ENCODE results near the gene IQSEC3. TPM values are rescaled to one million over a fixed set of nuclear protein-coding genes. Genes with fewer than 3 reads are reported as not detected.
A peak's percentile ranks its signal among the peaks of the same experiment; 100 is the strongest.

Gene IQSEC3
- total RNA-seq, 2 donors from 2014 or later: 0.05 to 0.39 TPM

GRCh38 chr12:220491-220890 lies 153.9 kb downstream of the IQSEC3 start:
- H3K9me3 Mint-ChIP-seq: no peaks in the 10 kb centered on the region
- no peak overlapping the region for H3K4me3 Mint-ChIP-seq
- peaks cover 10% of the 10 kb centered on the region for H3K27me3 Mint-ChIP-seq
- no peak for ATAC-seq (replicated peaks)
- no peaks in the 10 kb centered on the region for H3K36me3 Mint-ChIP-seq (ENCODE audit: low read depth)
- H3K27ac Mint-ChIP-seq: no peak overlapping the region
- H3K4me1 Mint-ChIP-seq: no peaks in the 10 kb centered on the region

GRCh38 chr12:220946-221550 lies 154.5 kb downstream of the IQSEC3 start:
- Mint-ChIP-seq H3K4me3 (no peak overlapping the region), H3K27me3 (peaks cover 10% of the 10 kb centered on the region), H3K36me3 (ENCODE audit: low read depth) (no peaks in the 10 kb centered on the region), H3K27ac (no peak overlapping the region), H3K9me3 (no peaks in the 10 kb centered on the region), H3K4me1 (no peaks in the 10 kb centered on the region)
- no peak for ATAC-seq (replicated peaks)

DNA sequence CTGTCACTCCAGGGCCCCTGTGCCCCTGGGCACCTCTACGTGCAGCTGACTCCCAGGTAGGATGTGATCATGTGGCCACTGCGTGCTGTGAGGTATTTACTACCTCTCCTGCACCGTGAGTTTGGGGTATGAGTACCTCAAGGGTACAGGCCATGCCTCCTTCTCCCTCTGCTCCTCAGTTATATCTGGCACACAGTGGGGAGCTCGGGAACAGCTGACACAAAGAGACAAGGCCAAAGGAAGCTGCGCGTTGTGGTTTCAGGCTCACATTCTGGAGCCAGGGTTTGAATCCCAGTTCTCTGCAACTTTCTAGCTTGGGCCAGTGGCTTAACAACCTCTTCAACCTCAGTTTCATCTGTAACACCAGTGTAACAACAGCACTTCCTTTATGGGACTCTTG lies 155.2 kb downstream of the IQSEC3 start:
- no peak for ATAC-seq (replicated peaks)

DNA sequence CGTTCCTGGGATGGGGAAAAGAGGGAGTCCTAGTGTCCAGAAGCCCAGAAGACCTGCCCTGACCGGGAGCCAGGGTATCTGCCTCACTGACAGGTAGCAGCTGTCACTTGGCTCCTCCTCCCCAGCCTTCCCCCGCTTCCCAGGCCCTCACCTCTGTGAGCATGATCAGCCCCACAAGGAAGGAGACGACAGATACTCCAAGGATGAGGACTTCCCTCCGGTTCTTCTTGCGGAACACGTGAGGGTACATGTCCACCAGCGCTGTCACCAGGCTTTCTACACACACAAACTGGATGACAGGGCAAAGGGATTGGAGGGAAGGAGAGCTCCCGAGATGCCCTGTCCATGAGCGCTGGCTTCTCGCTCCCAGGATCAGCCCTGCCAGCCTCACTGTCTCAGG lies 157.3 kb downstream of the IQSEC3 start:
- Mint-ChIP-seq H3K27me3 (peaks cover 13% of the 10 kb centered on the region), H3K4me1 (no peaks in the 10 kb centered on the region), H3K4me3 (no peak overlapping the region), H3K9me3 (no peaks in the 10 kb centered on the region), H3K27ac (no peak overlapping the region), H3K36me3 (ENCODE audit: low read depth) (no peaks in the 10 kb centered on the region)
- ATAC-seq (replicated peaks): no peak

More for the DNA sequence above, 155.2 kb downstream of the IQSEC3 start:
- no peaks in the 10 kb centered on the region for H3K4me1 Mint-ChIP-seq
- no peak overlapping the region for H3K27ac Mint-ChIP-seq
- H3K36me3 Mint-ChIP-seq (ENCODE audit: low read depth): no peaks in the 10 kb centered on the region
- H3K27me3 Mint-ChIP-seq: peaks cover 10% of the 10 kb centered on the region
- no peak overlapping the region for H3K4me3 Mint-ChIP-seq
- H3K9me3 Mint-ChIP-seq: no peaks in the 10 kb centered on the region

- peaks cover 13% of the 10 kb centered on the region for H3K27me3 Mint-ChIP-seq
- no peak overlapping the region for H3K27ac Mint-ChIP-seq
- no peak for ATAC-seq (replicated peaks)
- H3K36me3 Mint-ChIP-seq (ENCODE audit: low read depth): no peaks in the 10 kb centered on the region
- no peak overlapping the region for H3K4me3 Mint-ChIP-seq
- H3K9me3 Mint-ChIP-seq: no peaks in the 10 kb centered on the region
- H3K4me1 Mint-ChIP-seq: no peaks in the 10 kb centered on the region
Measured at GRCh38 chr12:224330-224729, 157.8 kb downstream of the IQSEC3 start.

DNA sequence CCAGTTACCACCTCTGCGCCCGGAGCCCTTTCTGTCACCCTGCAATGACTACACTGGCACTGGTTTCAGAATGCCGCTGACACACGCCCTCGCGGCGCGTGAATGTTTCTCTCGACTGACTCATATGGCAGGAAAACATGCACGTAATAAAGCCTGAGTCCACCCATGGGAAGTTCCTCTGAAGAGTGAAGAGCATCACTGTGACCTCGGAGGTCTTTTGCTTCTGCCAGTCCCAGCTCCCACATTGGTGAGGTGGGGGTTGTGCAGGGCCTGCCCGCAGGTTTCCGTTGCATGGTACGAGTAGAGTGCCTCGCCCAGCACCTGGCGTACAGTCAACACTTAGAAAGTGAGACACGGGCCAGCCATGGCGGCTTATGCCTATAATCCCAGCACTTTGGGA lies 158.4 kb downstream of the IQSEC3 start:
- no peak overlapping the region for H3K27ac Mint-ChIP-seq
- H3K27me3 Mint-ChIP-seq: peaks cover 12% of the 10 kb centered on the region
- no peaks in the 10 kb centered on the region for H3K36me3 Mint-ChIP-seq (ENCODE audit: low read depth)
- no peak overlapping the region for H3K4me3 Mint-ChIP-seq
- no peaks in the 10 kb centered on the region for H3K4me1 Mint-ChIP-seq
- no peaks in the 10 kb centered on the region for H3K9me3 Mint-ChIP-seq
- peak; percentile 47 for ATAC-seq (replicated peaks)

DNA sequence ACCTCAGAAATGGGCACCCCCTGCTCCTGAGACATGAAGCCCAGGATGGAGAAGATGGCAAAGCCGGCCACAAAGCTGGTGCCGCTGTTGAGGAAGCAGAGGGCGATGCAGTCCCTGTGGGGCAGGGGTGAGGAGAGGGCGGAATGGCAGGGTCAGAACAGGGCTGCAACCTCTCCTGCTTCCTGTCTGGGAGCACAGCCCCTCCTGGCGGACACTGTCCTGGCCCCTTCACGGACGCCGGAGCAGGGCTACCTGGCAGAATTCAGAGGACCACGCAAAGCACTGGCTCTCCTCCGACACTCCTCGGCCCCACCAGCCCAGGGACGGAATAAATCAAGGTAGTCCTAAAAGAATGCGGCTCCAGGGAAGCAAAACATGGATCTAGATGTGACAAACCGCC lies 159.8 kb downstream of the IQSEC3 start:
- no peak overlapping the region for H3K4me3 Mint-ChIP-seq
- no peak overlapping the region for H3K27ac Mint-ChIP-seq
- H3K36me3 Mint-ChIP-seq (ENCODE audit: low read depth): no peaks in the 10 kb centered on the region
- no peaks in the 10 kb centered on the region for H3K9me3 Mint-ChIP-seq
- ATAC-seq (replicated peaks): no peak
- no peaks in the 10 kb centered on the region for H3K4me1 Mint-ChIP-seq
- peaks cover 12% of the 10 kb centered on the region for H3K27me3 Mint-ChIP-seq

DNA sequence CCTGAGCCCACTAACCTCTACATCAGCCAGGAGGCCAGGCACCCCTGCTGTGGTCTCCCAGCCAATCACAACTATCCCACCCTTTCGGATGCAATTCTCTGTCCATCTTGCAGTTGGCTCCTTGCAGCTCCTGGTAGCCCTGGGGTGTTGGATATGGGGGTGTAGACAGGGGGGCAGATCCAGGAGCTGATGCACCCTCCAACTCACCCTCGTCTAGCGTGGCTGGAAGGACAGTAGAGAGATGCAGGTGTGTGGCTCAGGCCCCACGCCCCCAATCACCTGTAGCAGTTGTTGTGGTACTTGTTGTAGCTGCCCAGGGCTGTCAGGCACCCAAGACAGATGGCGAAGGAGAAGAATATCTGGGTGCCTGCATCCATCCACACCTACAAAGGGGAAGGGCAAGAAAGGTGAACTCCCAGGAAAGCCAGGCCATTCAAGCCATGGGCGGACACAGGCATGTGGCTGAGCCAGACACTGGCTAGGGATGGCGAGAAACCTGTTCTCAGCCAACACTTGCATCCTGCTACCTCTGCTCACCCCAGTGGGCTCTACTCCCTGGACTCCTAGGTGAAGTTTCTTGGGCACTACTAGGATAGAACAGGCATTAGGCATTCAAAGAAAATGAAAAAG lies 160.8 kb downstream of the IQSEC3 start:
- H3K4me1 Mint-ChIP-seq: no peaks in the 10 kb centered on the region

More for the DNA sequence above, 160.8 kb downstream of the IQSEC3 start:
- Mint-ChIP-seq H3K27me3 (peaks cover 12% of the 10 kb centered on the region), H3K36me3 (ENCODE audit: low read depth) (no peaks in the 10 kb centered on the region), H3K4me3 (no peak overlapping the region), H3K9me3 (no peaks in the 10 kb centered on the region), H3K27ac (no peak overlapping the region)
- no peak for ATAC-seq (replicated peaks)

Other genes starting within 250 kb of the IQSEC3 start
- not detected for gene SLC6A12, start 147.4 kb downstream of the IQSEC3 start, total RNA-seq
- under 1 TPM in 1 of 2 donors, not detected in 1; 0.32 TPM for gene SLC6A13, start 196.1 kb downstream of the IQSEC3 start, total RNA-seq

Data from activated T-helper 17 cell treated with anti-CD3 and anti-CD28 coated beads, Interleukin-2, amount 50 U/mL, for 72 hours (primary cell).